ENCODE data around the gene OR52B6.
A peak's percentile ranks its signal among the peaks of the same experiment; 100 is the strongest.
"Not testable (repeated sequence)": the region's sequence is repeated elsewhere in the genome, so short reads cannot be mapped to it uniquely, and the experiment has no call there.

The OR52B6 gene

GRCh38 chr11:5596607-5597201 lies 16.0 kb downstream of the OR52B6 start, which contains the start of gene TRIM6:
TRIM6 (plus strand) TSS chr11:5596637; CDS start chr11:5596898, 261 bp downstream.
- DNase-seq, result peak; percentile 92

- DNase-seq, result no peak
Observed at GRCh38 chr11:5597953-5598352, 17.3 kb downstream of the OR52B6 start.

DNA sequence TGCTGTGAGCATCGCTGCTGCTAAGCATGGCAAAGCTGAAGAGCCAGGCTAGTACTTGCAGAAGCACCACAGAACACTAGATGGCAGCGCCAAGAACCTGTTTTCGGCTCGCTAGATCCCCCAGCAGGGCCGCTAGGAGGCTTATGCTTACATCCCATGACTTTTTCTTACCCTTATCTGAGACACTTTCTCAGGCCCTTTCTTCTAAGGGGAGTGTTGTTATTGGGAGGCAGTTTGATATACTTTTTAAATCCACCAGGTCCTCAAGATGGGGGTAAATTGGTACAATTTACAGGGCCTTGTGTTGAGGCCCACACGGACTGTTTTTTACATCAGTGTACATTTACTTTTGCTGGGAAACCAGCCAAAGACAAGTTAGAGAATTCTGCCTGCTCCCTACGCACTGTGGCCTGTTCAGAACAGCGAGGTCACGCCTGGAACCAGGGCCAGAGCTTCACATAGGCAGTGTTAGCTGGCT lies 19.7 kb downstream of the OR52B6 start:
- DNase-seq, result peak; percentile 93

- DNase-seq, result not testable (repeated sequence)
Observed at GRCh38 chr11:5602791-5603190, 22.1 kb downstream of the OR52B6 start.

DNA sequence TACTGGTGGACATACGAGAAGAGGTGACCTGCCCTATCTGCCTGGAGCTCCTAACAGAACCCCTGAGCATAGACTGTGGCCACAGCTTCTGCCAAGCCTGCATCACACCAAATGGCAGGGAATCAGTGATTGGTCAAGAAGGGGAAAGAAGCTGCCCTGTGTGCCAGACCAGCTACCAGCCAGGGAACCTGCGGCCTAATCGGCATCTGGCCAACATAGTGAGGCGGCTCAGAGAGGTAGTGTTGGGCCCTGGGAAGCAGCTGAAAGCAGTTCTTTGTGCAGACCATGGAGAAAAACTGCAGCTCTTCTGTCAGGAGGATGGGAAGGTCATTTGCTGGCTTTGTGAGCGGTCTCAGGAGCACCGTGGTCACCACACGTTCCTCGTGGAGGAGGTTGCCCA lies 22.6 kb downstream of the OR52B6 start:
- no peak for DNase-seq

DNA sequence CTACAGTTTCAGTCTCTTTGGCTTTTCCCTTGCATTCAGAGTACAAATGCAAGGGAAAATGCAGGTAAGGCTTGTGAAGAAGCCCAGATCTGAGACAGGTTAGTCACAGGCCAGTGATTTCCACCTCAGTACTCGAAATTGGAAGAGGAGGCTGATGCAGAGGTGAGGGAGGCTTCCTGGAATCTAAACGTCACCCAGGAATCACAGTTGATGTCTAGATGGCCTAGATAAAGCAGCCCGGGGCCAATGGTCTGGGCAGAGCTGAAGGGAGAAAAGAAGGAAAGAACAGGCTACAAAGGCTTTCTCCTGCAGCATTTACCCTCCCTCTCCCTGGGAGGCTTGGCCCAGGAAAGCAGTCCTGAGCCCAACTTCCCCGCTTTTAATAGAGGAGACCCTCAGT lies 24.2 kb downstream of the OR52B6 start:
- no peak for DNase-seq

DNA sequence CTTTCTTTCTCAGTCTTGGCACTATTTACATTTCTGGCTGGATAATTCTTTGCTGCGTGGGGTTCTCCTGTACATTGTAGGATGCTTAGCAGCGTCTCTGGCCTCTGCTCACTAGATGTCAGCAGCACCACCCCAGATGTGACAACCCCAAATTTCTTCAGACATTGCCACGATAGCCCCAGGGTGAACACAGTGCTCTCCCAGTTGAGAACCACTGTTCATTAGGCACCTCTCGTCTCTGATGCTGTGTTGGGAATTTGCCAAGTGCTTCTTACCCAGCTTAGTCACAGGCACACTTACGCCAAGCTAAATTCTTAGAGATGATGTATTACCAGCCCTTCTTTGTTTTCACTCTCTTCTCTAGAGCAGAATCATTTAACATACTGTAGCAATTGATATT lies 25.2 kb downstream of the OR52B6 start:
- DNase-seq, result no peak

DNA sequence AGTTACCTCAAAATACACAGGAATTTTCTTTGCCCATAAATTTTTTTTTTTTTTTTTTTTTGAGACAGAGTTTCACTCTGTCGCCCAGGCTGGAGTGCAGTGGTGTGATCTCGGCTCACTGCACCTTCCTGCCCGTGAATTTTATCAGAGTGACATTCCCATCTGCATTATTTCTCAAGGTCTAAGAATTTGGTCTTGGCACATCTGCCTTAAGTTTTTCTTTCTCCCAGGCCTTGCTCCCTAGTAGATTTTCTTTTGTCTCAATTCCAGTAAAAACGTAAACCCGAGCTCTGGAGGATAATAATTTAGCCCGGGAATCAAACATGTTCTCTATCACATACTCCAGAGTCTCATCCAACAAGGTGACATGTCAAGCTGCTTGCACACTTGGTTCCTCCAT lies 28.1 kb downstream of the OR52B6 start:
- no peak for DNase-seq

DNA sequence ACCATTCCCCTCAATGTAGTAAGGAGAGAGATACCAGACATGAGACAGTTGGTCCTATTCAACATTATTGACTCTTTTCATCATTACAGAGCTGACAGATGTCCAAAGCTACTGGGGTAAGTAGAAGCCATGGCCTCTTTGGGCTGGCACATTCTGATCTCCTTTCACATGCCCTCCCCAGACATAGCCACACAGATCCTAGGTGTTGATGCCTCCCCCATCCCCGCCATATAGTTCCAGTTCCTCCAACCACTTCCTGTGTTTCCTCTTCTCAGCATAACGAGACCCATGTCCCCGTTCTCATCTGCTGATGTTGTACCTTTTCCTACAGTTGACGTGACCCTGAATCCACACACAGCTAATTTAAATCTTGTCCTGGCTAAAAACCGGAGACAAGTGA lies 29.8 kb downstream of the OR52B6 start:
- no peak for DNase-seq

DNA sequence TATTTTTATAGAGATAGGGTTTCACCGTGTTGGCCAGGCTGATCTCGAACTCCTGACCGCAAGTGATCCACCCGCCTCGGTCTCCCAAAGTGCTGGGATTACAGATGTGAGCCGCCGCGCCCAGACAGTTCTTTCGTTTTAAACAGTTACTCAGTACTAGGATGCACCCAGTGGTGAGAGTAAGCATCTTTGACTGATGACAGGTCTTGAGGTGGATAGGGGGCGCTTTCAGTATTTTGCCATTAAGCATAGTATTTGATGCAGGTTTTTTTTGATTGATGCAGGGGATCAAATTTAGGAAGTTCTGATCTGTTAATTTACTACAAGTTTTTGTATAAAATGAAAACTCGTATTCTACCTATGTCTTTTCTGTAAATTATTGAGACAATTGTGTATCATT lies 30.9 kb downstream of the OR52B6 start:
- DNase-seq, result no peak

- no peak for DNase-seq
Observed at GRCh38 chr11:5618807-5619206, 38.1 kb downstream of the OR52B6 start.

GRCh38 chr11:5620651-5621521 lies 40.2 kb downstream of the OR52B6 start:
- no peak for DNase-seq

DNA sequence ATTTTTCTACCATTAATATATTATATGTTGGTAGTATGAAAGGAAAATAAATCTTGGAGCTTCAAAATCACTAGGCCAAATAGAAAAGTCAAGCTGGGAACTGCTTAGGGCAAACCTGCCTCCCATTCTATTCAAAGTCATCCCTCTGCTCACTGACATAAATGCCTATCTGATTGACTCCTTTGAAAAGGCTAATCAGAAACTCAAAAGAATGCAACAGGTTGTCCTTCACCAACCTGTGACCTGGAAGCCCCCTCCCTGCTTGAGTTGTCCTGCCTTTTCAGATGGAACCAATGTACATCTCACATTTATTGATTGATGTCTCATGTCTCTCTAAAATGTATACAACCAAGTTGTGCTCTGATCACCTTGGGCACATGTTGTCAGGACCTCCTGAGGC lies 40.9 kb downstream of the OR52B6 start:
- DNase-seq, result no peak

- no peak for DNase-seq
Observed at GRCh38 chr11:5622802-5623201, 42.1 kb downstream of the OR52B6 start.

- peak; percentile 83 for DNase-seq
Observed at GRCh38 chr11:5624489-5625279, 44.0 kb downstream of the OR52B6 start, which contains the start of gene TRIM34. TRIM34 (plus strand) TSS chr11:5625001; CDS start chr11:5632332, 7,331 bp downstream.

GRCh38 chr11:5625281-5625680 lies 44.6 kb downstream of the OR52B6 start:
- DNase-seq, result no peak

DNA sequence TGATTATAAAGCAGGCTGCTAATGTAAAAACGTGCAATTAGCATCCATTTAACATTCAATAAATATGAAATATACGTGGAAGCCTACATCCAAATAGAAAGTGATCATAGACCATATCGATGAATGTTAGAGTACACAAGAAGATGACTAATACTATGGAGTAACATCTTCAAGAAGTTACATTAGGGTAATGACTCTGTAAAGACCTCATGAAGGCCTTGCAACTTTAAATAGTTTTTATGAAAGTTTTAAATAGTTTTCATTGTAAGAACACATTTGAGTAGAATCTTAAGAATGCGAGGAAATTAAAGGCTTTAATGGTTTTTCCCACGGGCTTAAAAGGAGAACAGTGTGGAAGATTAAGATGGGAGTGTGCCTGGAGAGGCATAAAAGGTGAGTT lies 45.5 kb downstream of the OR52B6 start:
- no peak for DNase-seq

DNA sequence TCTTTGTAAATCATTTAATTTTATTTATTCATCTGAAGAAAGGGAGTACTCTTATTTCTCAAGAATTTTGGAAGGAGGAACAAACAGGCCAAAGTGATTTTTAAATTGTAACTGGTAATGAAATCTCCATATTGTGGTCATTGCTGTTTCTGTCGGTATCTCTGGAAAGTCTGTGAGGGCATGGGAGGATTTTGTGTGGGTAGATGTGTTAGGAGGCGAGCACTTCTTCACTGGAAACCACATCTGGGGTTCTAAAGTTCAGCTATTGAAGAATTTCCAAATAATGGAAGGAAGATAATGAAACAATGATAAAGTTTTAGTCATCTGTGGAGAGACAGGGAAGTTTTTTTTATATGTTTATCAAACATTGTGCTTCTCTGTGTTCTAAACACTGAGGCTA lies 50.7 kb downstream of the OR52B6 start:
- DNase-seq, result no peak
